Stimulated activated CD4-positive, alpha-beta T cell treated with anti-CD3 and anti-CD28 coated beads, Interleukin-12 subunit alpha, Interleukin-12 subunit beta, amount 100 ng/mL, for 4 hours (primary cell): Measurements from ENCODE around the gene APOBEC3H.

Experiments used
- DNase-seq: peaks from one replicate; pipeline ENCODE4 v3.0.0-alpha.2; 2020

Gene APOBEC3H

GRCh38 chr22:39081598-39081997 lies 15.4 kb upstream of the APOBEC3H start:
- no peak for DNase-seq

- DNase-seq: no peak
Measured at GRCh38 chr22:39083212-39084165, 13.6 kb upstream of the APOBEC3H start.

- no peak for DNase-seq
Measured at GRCh38 chr22:39084666-39085065, 12.4 kb upstream of the APOBEC3H start.

- DNase-seq: no peak
Measured at GRCh38 chr22:39087098-39087497, 9.9 kb upstream of the APOBEC3H start.

GRCh38 chr22:39087881-39088684 lies 9.0 kb upstream of the APOBEC3H start:
- DNase-seq: no peak

GRCh38 chr22:39088685-39089032 lies 8.4 kb upstream of the APOBEC3H start:
- no peak for DNase-seq

- DNase-seq: no peak
Measured at GRCh38 chr22:39089928-39090327, 7.1 kb upstream of the APOBEC3H start.

GRCh38 chr22:39090426-39091064 lies 6.5 kb upstream of the APOBEC3H start:
- peak; percentile 51 for DNase-seq

- no peak for DNase-seq
Measured at GRCh38 chr22:39091126-39092081, 5.6 kb upstream of the APOBEC3H start.

- DNase-seq: no peak
Measured at GRCh38 chr22:39092111-39092862, 4.8 kb upstream of the APOBEC3H start.

GRCh38 chr22:39094717-39095389 lies 2.2 kb upstream of the APOBEC3H start:
- no peak for DNase-seq

- no peak for DNase-seq
Measured at GRCh38 chr22:39095971-39096370, 1.1 kb upstream of the APOBEC3H start.

GRCh38 chr22:39098026-39098425 lies 982 bp downstream of the APOBEC3H start:
- no peak for DNase-seq

GRCh38 chr22:39098576-39098975 lies 1.5 kb downstream of the APOBEC3H start:
- DNase-seq: no peak

GRCh38 chr22:39101226-39101625 lies 4.2 kb downstream of the APOBEC3H start:
- DNase-seq: no peak

GRCh38 chr22:39103431-39103830 lies 6.4 kb downstream of the APOBEC3H start:
- no peak for DNase-seq

- DNase-seq: no peak
Measured at GRCh38 chr22:39106326-39106725, 9.3 kb downstream of the APOBEC3H start.

GRCh38 chr22:39108487-39108886 lies 11.4 kb downstream of the APOBEC3H start:
- DNase-seq: no peak

- no peak for DNase-seq
Measured at GRCh38 chr22:39109361-39109760, 12.3 kb downstream of the APOBEC3H start.

- no peak for DNase-seq
Measured at GRCh38 chr22:39110631-39111561, 13.9 kb downstream of the APOBEC3H start.
